GM10248 (cell line): ENCODE data around the gene UBE2S.
"Not testable (repeated sequence)": the region's sequence is repeated elsewhere in the genome, so short reads cannot be mapped to it uniquely, and the experiment has no call there.

Experiments
- CTCF ChIA-PET: fragments of 300-600 bp; sonication (Branson Sonifier 250); formaldehyde crosslinking; extraction: SDS; loops from one replicate; lab custom pipeline; 2021; ENCODE audit warnings: antibody characterized with exemption; lab: Yijun Ruan, JAX
- POLR2A ChIA-PET: fragments of 350-650 bp; sonication (Branson Sonifier 250); formaldehyde crosslinking; extraction: SDS; loops from one replicate; lab custom pipeline; 2020; ENCODE audit warnings: antibody characterized with exemption; lab: Yijun Ruan, JAX
- DNase-seq: peaks from one replicate; pipeline ENCODE4 v3.0.0; 2012; ENCODE audit errors: extremely low spot score
- CTCF ChIP-seq: IDR thresholded peaks from 2 replicates; pipeline ENCODE4 v1.5.1; 2012; ENCODE audit warnings: mild to moderate bottlenecking, low read depth; ENCODE audit errors: extremely low read depth, missing control alignments, control extremely low read depth

The UBE2S gene

GRCh38 chr19:55419624-55420236 lies 12.1 kb upstream of the UBE2S start:
- ChIA-PET CTCF (interaction anchor here (0.9 to 5.2 kb wide), 9 partner anchors 10 to 331 kb away, joined by 3 to 24 read pairs (median 4); no protein-coding TSS in a partner anchor), POLR2A (interaction anchor here (0.6 kb wide), 1 partner anchor 88 kb away, joined by 3 read pairs; no protein-coding TSS in a partner anchor)
- DNase-seq, result no peak
- no peak for TF ChIP-seq CTCF

DNA sequence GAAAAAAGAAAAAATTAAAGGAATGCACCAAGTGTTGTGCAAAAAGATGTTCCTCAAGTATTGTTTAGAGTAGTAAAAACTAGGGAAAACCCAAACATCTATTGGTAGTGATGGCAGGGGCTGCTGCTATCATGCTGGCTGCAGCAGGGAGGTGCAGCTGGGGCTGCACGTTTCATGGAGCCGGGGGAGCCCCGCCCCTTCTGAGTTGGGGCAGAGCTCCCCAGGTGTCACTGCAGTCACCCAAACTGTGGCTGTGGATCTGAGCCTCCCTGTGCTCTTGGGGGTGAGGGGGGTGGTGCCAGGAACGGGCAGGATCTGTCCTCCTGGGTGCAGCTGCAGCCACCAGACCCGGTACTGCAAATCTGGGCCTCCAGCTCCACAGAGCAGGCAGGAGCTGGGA lies 11.5 kb upstream of the UBE2S start:
- ChIA-PET POLR2A (interaction anchor here (2.1 kb wide), 1 partner anchor 12 kb away, joined by 7 read pairs; the partner anchor contains the start of gene UBE2S), CTCF (interaction anchor here (0.9 to 5.2 kb wide), 18 partner anchors 8 to 331 kb away, joined by 3 to 28 read pairs (median 4); no protein-coding TSS in a partner anchor)
- DNase-seq, result no peak
- no peak for TF ChIP-seq CTCF

GRCh38 chr19:55418185-55418584 lies 10.6 kb upstream of the UBE2S start:
- POLR2A ChIA-PET, result interaction anchor here (2.1 kb wide), 1 partner anchor 11 kb away, joined by 7 read pairs; the partner anchor contains the start of gene UBE2S
- TF ChIP-seq CTCF, result peak; percentile 71
- DNase-seq, result peak; percentile 71
- CTCF ChIA-PET, result interaction anchor here (0.7 to 5.2 kb wide), 30 partner anchors 9 to 529 kb away, joined by 3 to 28 read pairs (median 4); partner anchors contain the start of gene TMEM238

- CTCF ChIA-PET, result interaction anchor here (1.4 to 2.1 kb wide), 2 partner anchors 8 to 20 kb away, joined by 4 to 7 read pairs; no protein-coding TSS in a partner anchor
- POLR2A ChIA-PET, result no interaction called here
- DNase-seq, result no peak
- TF ChIP-seq CTCF, result no peak
Measured at GRCh38 chr19:55410168-55410567, 2.6 kb upstream of the UBE2S start.

- CTCF ChIA-PET, result interaction anchor here (1.0 to 2.1 kb wide), 4 partner anchors 9 to 270 kb away, joined by 3 to 7 read pairs (median 4); no protein-coding TSS in a partner anchor
- DNase-seq, POLR2A ChIA-PET: not testable (repeated sequence)
Measured at GRCh38 chr19:55409179-55409578, 1.6 kb upstream of the UBE2S start.

DNA sequence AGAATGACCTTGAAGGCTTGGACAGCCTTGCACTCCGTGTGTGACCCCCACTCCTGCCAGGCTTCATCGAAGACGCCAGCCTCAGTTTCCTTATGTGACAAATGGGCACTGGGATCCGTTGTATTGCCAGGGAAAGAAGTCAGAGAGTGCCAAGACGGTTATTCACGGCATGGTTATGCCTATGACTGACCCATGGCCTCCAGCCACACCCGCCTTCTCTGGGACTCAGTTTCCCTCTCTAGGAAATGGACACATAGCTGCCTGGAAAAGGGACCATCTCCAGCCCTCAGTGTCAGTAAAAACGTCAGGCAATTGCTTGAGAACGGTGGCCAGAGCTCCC lies 915 bp upstream of the UBE2S start:
- CTCF ChIA-PET, result interaction anchor here (0.7 to 2.1 kb wide), 5 partner anchors 9 to 269 kb away, joined by 3 to 7 read pairs (median 3); no protein-coding TSS in a partner anchor
- POLR2A ChIA-PET, result no interaction called here
- TF ChIP-seq CTCF, result no peak
- DNase-seq, result no peak
